C4-2B (cell line): ENCODE results near the gene FTCDNL1.
A peak's percentile ranks its signal among the peaks of the same experiment; 100 is the strongest.

Experiments
- ZFX ChIP-seq: fragments of 450-650 bp; IDR thresholded peaks from 2 replicates; pipeline ENCODE4 v1.6.1; 2017
- TF ChIP-seq, protein P1 (sequence below): fragments of 450-650 bp; conservative IDR thresholded peaks from 2 replicates; pipeline ENCODE4 v1.5.1; 2017; ENCODE audit warnings: mild to moderate bottlenecking

DNA sequence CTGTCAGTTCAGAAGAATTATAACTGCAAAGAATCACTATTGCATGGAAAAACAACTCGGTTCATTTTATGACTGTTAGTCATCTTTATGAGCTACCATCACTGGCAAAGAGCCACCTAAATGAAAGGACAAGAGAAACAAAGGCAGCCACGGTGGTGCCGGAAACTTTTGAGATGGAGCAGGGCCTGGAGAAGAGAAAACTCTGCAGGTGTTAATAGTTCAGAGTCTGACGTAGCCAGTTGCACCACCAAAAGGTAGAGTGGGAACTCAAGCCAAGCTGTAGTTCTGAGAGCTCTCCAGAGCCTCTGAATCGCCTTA, 110.9 kb downstream of the FTCDNL1 start:
- TF ChIP-seq, protein P1, sequence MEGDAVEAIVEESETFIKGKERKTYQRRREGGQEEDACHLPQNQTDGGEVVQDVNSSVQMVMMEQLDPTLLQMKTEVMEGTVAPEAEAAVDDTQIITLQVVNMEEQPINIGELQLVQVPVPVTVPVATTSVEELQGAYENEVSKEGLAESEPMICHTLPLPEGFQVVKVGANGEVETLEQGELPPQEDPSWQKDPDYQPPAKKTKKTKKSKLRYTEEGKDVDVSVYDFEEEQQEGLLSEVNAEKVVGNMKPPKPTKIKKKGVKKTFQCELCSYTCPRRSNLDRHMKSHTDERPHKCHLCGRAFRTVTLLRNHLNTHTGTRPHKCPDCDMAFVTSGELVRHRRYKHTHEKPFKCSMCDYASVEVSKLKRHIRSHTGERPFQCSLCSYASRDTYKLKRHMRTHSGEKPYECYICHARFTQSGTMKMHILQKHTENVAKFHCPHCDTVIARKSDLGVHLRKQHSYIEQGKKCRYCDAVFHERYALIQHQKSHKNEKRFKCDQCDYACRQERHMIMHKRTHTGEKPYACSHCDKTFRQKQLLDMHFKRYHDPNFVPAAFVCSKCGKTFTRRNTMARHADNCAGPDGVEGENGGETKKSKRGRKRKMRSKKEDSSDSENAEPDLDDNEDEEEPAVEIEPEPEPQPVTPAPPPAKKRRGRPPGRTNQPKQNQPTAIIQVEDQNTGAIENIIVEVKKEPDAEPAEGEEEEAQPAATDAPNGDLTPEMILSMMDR = peak; percentile 49
- TF ChIP-seq ZFX = no peak
